Measurements from ENCODE around the gene GALR1.
"Not testable (repeated sequence)": the region's sequence is repeated elsewhere in the genome, so short reads cannot be mapped to it uniquely, and the experiment has no call there.

GALR1 gene, protein sequence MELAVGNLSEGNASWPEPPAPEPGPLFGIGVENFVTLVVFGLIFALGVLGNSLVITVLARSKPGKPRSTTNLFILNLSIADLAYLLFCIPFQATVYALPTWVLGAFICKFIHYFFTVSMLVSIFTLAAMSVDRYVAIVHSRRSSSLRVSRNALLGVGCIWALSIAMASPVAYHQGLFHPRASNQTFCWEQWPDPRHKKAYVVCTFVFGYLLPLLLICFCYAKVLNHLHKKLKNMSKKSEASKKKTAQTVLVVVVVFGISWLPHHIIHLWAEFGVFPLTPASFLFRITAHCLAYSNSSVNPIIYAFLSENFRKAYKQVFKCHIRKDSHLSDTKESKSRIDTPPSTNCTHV

DNA sequence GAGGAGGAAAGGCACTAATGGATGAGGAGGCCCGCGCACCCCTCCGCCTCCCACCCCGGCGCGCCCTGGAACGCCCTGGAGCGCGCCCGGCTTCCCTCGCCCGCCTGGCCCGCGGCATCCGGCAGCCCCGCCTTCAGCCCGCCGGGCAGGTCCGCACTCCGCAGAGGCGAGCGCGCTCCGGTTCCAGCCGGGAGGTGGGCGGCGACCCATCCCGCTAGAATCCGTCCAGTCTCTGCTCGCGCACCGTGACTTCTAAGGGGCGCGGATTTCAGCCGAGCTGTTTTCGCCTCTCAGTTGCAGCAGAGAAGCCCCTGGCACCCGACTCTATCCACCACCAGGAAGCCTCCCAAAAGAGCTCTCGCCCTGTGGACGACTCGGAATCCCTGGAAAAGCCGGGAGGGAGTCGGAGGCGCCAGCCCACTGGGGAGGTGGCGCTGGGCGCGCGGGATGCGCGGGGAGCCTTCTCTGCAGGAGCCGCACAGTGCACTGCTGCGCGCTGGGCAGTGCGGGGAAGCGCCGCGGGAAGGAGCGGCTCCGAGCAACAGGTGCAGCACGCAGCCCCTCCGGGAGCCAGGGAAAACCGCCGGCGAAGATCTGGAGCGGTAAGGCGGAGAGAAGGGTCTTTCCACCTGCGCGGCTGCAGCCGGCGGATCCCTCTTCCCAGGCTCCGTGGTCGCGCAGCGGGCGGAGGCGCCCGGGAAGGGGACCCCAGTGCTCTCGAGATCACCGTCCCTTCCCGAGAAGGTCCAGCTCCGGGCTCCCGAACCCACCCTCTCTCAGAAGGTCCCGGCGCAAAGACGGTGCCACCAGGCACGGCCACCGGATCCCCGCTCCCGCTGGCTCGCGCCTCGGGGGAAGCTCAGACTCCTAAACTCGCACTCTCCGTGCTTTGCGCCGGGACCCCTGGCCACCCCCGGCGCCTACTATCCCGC is at the start of gene GALR1:
TSS of gene GALR1 (plus strand) at position 280 of the 932 bp plus-strand sequence. CDS start 701 bp downstream, outside the sequence.
- DNase-seq (ENCODE audit: insufficient read length, low spot score) (no peak), FAIRE-seq (no peak)

DNA sequence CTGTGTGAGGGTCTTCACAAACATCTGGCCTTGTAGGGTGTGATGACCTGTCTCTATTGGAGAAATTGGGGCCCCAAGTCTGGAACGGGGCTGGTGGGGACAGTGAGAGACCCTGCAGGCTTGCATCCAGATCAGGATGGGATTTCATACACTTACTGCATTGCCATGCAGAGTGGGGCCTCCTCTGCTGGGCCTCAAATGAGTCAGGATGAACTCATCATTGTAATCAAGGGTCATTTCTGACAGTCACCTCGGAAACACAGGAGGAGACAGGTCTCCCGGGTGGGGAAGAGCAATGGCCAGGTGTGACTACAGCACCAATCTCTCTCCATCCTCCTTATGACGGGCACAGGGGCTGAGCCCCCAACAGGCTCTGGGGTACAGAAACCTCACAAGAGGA is 48.1 kb upstream of the GALR1 start:
- no peak for DNase-seq (ENCODE audit: insufficient read length, low spot score)
- no peak for FAIRE-seq

DNA sequence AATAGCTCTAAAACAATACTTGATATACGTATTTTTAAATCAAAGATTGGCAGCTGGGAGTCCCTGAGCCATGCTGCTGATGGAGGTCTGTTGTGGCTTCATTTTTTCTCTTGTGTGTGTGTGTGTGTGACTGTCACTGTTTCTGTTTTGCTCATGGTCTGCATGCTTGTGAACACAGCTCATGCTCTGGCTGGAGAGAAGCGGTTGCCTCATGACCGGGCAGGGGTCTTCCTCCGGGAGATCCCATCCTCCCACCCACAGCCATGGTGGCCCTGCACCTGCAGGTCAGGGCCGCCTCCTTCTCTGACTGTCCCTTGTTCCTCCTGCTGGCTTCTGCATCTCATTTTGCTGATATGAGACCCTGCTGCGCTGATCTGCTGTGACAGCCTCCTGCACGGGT is 47.3 kb upstream of the GALR1 start:
- DNase-seq (ENCODE audit: insufficient read length, low spot score) (no peak), FAIRE-seq (no peak)

DNA sequence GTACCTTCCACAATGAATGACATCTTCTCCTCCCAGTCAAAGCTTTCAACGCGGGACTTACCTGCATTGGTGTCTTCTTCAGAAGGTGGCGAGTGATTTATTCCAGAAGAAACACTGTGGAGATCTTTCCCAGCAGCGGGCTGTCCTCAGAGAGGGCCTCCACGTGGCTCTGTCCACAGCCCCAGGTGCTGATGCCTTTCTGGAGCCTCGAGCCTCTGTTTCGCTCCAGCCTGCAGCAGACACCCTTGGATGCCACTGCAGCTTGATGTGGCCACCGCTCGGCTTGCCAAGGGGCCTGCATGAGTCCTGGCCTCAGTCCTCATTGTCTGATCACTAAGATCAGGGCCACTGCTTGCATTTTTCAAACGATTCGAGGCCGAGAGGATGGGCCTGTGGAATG is 46.6 kb upstream of the GALR1 start:
- DNase-seq (ENCODE audit: insufficient read length, low spot score) (no peak), FAIRE-seq (no peak)

DNA sequence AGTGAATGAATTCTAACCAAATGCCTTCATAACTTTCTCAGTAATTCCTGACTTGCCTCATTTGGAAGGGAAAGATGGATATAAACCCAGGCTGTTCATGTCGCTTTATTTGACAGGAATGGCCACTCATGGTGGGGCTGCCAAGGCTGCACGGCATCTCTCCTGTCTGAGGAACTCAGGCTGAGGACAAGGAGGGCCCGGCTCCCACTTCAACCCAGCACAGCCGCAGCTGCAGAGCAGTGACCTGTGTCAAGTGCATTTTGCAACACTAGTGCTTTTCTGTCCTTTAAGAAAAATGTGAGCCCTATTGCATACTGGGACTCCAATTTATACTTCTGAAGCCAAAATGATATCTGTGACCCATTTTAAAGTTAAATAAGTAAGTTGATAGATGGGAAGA is 45.8 kb upstream of the GALR1 start:
- FAIRE-seq = no peak

DNA sequence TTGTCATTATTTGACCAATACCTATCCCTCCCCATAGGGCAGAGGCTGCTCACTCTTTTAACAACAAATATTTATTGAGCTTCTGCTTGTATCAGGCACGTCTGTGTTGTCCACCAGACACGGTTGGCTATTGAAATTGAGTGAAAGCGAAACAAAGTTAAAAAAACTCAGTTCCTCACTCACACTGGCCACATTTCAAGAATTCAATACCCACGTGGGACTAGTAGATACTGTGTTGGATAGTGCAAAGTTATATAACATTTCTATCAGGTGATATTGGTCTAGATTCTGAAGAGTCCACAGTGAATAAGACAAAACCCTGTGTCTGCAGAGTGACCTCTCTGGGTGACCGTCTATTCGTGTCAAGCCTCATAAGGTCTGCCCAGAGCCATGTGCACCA is 43.9 kb upstream of the GALR1 start:
- no peak for FAIRE-seq
- DNase-seq (ENCODE audit: insufficient read length, low spot score) = no peak

More for the DNA sequence above, 45.8 kb upstream of the GALR1 start:
- DNase-seq (ENCODE audit: insufficient read length, low spot score) = no peak

DNA sequence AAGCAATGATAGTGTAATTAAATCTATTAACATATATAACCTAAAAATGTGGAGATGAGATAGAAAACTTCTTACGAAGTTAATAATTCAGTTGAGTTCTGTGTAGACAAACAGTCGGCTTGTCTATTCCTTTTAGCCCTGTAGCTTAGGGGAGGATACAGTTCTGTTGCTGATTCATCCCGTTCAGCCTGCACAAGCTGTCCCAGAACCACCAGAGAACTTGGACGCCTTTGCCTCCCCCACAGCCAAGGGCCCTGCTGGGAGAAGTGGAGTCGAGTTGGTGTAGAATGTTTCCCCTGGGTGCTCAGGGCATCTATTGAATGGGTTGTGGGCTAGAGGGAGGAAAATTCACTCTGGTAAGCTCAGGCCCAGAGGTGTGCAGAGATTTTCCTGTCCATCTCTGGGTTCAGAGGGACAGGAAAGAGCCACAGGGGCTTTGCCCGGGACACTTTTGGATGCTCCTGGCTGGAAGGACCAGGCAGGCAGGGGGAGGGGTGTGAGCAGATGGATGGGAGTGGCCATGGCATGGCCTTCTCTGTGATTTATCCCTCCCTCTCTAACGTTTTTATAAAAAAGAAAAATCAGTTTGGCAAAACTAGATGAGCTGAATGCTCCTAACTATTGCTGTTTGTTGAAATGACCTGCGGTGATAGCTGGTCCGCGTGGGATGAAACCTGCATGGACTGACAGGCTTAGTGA is 42.8 kb upstream of the GALR1 start:
- DNase-seq (ENCODE audit: insufficient read length, low spot score) (peak; percentile 33), FAIRE-seq (no peak)

DNA sequence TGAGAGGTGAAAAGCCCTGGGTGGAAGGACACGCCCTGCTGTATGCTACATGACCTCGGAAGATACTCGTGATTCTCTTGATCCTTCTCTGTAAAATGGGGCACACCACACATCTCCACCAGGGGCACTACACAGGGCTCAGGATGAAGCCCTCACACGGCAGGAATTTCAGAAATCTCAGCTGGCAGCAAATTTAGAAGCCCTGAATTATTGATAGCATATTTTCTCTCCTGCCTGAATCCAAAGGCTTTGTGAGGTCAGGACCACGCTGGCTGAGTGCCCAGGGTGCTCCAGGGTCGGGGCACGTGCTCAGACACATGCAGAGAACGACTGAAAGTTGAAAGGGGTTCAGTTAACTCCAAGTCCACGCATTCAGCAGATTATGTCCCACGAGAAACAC is 42.1 kb upstream of the GALR1 start:
- FAIRE-seq (peak; percentile 48), DNase-seq (ENCODE audit: insufficient read length, low spot score) (peak; percentile 47)

DNA sequence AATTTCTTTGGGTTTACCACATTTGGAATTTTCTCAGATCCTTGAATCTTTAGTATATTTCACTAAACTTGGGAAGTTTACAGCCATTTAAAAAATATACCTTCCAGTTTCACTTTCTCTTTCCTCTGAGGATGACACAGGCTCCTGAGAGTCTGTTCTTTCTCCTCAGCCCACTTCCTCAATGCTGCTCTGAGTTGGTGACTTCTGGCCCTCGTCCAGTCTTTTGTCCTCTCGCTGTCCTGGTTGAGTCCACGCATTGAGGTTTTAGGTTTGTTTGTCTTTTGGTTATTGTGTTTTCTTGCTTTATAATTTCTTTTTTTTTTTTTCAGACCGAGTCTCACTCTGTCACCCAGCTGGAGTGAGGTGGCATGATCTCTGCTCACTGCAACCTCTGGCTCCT is 40.7 kb upstream of the GALR1 start:
- FAIRE-seq (no peak), DNase-seq (ENCODE audit: insufficient read length, low spot score) (no peak)

DNA sequence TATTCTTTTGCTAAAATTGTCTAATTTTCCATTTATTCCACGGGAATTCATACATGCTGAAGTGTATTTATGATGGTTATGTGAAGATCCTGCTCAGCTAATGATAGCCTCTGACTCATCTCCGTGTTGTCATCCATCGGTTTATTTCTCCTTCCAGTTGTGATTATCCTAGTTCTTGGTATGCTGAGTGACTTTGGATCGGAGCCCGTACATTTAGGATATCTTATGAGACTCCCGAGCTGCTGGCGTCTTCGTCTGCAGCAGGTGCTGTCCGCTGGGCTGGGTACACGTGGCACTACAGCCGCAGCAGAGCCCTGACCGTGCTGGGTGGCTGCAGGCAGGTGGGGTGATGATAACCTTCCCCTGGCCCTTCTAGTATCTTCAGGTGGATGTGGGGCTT is 40.1 kb upstream of the GALR1 start:
- DNase-seq (ENCODE audit: insufficient read length, low spot score) (no peak), FAIRE-seq (no peak)

DNA sequence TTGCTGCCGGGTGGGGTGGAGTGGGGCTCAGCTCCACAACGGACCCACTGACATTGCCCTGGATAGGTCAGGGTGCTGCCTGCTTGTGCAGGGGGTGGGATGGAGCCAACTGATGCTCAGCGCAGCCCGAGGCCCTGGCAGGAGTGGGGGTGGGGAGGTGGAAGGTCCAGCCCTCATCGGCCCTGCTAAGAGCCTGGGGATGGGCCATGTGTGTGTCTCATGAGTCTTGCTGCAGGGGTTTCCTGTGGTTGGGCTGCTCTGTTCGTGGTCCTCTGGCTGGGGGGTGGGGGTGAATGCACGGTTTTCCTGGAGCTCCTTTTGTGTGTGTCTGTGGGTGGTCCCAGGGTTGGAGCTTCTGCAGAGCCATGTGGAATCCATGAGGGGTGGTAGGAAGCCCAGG is 39.4 kb upstream of the GALR1 start:
- DNase-seq (ENCODE audit: insufficient read length, low spot score) (no peak), FAIRE-seq (no peak)

DNA sequence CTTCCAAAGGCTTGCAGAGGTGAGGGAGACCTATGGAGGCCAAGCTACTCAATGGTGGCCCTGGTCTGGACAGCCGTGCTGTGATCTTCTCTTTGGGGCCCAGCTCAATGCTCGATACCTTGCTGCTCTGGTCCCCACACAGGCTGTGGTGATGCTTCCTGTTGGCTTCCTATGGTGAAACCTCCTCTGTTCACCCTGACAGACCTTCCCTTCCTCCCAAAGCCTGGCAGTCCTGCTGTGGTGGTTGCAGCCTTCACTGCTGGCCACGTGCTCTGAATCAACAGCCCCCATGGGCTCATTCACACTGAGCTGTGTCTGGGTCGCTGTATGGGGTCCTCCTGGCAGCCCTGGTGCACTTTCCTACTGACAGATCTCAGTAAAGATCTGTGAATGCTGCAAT is 31.0 kb upstream of the GALR1 start:
- DNase-seq (ENCODE audit: insufficient read length, low spot score) = no peak
- FAIRE-seq = no peak

DNA sequence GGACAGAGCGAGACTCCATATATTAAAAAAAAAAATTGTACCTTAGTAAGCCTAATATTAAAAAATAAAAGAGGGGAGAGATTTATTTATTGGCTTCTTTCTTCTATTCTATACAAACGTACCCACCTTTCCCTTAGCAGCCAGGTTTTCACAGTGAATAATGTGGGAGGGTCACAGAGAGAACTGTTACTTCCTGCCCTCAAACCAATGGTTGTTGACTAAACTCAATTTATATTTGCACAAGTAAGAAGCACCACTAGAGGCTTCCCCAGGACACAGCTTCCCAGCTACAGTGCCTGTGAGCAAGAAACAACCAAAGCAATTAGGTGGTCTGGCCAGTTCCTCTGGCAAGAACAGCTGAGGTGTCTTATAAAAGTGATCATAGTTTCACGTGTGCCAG is 28.9 kb upstream of the GALR1 start:
- DNase-seq (ENCODE audit: insufficient read length, low spot score) (no peak), FAIRE-seq (no peak)

DNA sequence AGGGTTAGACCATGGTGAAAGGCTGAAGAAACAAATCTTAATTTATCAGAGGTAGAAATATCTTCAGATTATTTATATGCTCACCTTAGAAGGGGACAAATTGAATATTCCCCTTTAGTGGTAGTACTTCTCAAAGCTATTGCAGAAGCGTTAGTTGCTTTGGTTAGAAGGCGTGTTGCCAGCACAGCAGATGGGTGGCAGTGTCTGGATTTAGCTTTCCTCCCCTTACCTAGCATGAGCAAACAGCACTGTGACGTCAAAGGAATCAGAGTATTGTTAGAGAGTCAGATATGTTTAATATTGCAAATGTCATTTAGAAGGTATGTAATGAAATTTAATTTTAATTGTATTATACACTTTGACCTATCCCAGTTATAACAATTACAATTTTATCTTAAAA is 27.2 kb upstream of the GALR1 start:
- no peak for DNase-seq (ENCODE audit: insufficient read length, low spot score)
- FAIRE-seq = no peak

DNA sequence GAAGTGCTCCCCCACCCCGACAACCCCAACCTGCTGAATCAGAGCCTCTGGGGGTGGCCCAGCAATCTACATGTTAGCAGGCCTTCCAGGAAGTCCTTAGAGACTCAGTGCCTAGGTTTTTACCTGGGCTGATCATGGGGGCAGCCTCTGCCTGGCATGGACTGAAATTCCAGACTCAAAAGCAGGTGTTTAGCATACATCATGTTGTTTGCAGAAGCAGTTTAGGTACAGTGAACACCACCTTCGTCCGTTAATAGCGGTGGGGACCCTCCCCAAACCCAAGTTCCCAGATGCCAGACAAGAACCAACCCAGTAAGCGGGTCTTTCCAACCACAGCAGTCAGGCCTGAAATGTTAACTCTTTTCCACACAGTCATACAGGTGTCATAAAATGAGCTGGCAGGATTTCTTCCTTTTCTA is 26.4 kb upstream of the GALR1 start:
- no peak for DNase-seq (ENCODE audit: insufficient read length, low spot score)

DNA sequence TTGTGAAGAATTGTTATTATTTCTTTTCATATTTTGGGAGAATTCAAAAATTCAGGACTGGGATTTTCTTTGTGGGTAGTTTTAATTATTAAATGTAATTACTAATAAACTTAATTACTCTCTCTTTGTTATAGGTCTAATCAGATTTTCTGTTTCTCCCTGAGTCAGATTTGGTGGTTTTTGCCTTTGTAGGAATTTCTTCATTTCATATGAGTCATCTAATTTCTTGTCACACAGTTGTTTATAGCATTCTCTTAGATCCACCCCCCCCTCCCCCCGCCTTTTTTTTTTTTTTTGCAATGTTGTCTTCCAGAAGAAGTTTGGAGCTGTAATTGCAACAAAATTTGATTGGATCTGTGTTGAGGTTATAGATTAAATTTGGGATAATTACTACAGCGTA is 26.0 kb upstream of the GALR1 start:
- FAIRE-seq = no peak
- peak; percentile 22 for DNase-seq (ENCODE audit: insufficient read length, low spot score)

More for the DNA sequence above, 26.4 kb upstream of the GALR1 start:
- FAIRE-seq = no peak

DNA sequence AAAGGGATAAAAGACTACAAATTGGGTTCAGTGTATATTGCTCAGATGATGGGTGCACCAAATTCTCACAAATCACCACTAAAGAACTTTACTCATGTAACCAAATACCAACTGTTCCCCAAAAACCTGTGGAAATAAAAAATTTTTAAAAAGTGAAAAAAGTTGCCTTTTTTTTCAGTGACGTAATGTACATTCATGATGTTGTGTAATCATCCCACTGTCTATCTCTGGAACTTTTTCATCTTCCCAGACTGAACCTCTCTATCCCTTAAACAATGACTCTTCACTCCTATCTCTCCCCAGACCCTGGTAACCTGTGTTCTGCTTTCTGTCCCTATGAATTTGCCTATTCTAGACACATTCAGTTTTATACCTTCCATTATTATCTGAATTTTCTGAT is 19.0 kb upstream of the GALR1 start:
- FAIRE-seq = no peak
- no peak for DNase-seq (ENCODE audit: insufficient read length, low spot score)

DNA sequence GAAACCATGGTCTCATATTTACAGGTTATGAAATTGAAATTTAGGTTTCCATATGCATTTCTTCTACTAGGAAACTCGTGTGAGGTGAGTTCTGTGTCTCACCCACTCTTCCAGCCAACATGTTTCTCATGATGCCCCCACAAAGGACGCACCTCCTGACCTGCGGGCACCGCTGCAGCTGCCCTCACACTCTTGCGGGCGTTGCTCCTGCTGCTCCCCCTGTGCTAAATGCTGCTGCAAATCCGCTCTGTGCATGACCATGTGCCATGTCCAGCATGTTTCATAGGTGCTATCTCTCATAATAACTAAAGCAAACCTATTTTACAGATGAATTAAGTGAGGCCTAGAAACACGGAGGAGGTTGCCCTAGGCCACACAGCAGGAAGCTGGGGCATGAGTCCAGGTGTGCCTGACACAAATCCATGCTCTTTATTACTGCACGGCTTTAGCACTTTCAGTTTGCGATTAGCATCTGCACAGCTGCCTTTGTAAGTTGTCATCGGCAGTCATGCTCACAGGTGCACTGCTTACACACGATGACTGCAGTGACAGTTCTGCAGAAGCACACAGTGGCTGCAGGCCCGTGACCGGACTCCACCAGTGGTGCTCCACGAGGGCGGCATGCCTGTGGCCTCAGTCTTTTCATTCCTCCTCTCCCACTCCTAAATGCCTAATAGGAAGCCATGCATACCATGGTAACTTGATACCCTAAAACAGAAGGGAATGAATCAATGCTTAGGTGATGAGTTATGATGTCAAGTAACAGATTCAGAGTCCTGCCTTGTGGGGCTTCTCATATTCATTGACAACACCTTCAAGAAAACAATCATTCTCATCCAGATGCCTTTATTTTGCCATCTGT is 14.9 kb upstream of the GALR1 start:
- FAIRE-seq (no peak), DNase-seq (ENCODE audit: insufficient read length, low spot score) (no peak)

DNA sequence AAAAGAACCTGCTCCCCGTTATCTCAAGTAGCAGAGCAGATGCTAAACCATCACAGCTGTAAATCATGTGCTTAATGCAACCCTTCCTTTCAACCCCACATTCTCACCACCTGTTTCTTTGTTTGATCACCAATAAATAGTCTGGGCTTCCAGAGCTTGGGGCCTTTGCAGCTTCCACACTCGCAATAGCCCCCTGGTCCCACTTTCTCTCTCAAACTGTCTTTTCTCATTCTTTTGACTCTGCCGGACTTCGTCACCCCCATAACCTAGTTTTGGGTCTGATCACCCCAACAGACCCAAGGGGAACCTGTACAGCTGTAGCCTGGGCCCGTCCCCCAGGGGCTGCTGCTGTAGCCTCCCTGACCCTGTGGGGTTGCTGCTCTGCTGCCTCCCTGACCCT is 10.4 kb upstream of the GALR1 start:
- not testable (repeated sequence) for DNase-seq (ENCODE audit: insufficient read length, low spot score)

DNA sequence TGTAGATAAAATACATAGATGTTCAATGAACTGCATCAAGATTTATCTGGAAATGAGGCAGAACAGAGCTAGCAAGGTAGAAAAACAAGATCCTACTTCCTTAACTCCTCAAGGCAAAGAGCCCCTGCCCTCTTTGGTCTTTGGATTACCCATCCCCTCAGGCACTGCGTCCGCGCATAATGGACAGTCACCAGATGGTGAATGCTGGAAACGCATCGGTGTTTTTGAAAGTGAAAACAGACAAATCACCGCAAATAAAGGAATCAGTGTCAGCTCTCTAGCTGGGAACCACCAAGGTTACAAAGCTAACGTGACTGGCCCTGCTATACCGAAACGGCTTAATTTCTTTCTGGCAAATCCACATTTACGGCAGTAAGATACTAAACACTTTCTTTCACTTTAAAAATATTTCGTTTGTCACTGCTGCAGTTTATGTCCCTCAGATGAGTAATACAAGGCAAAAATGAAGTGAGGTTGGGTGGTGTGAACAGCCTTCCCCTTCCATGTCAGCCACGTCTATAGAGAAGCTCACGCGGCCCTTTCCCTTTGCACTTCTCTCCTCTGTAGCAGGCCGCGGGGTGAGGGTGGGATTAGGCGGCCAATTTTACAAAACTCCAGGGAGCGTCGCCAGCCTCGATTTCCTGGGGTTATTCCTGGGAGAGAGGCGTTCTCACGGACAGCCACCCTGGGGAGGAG is 627 bp upstream of the GALR1 start:
- no peak for DNase-seq (ENCODE audit: insufficient read length, low spot score)
- no peak for FAIRE-seq

More for the DNA sequence above, 10.4 kb upstream of the GALR1 start:
- not testable (repeated sequence) for FAIRE-seq

Data from HTR-8/SVneo (cell line).